Astrocyte (in vitro differentiated cells and primary cell): ENCODE results near the gene CELF4. TPM values are rescaled to one million over a fixed set of nuclear protein-coding genes. Genes with fewer than 3 reads are reported as not detected.

ENCODE experiments used
- DNase-seq: peaks from one replicate; pipeline ENCODE4 v3.0.0-alpha.2; 2010; ENCODE audit warnings: low read depth
- FAIRE-seq: peaks from 2 replicates; lab custom pipeline; 2011; peaks lifted over from hg19 to GRCh38; lab: Jason Lieb, UNC
- H2AFZ ChIP-seq: 2 replicates; pipeline ENCODE4 v1.6.0; 2012; ENCODE audit warnings: low read depth, low read length, inconsistent platforms
- H3K27ac ChIP-seq: 2 replicates; pipeline ENCODE4 v1.5.1; 2011; ENCODE audit warnings: low read depth, low read length, inconsistent platforms
- H3K27me3 ChIP-seq: 2 replicates; pipeline ENCODE4 v1.6.0; 2011; ENCODE audit warnings: low read length, inconsistent platforms; ENCODE audit not compliant: insufficient read depth
- H3K36me3 ChIP-seq: 2 replicates; pipeline ENCODE4 v1.5.1; 2011; ENCODE audit warnings: low read length, inconsistent platforms; ENCODE audit not compliant: insufficient read depth
- H3K4me1 ChIP-seq: 2 replicates; pipeline ENCODE4 v1.5.1; 2011; ENCODE audit warnings: low read length, inconsistent platforms; ENCODE audit not compliant: insufficient read depth
- H3K4me2 ChIP-seq: 2 replicates; pipeline ENCODE4 v1.6.0; 2012; ENCODE audit warnings: low read length, inconsistent platforms
- H3K4me3 ChIP-seq: 2 replicates; pipeline ENCODE4 v1.5.1; 2011; ENCODE audit warnings: low read depth, mild to moderate bottlenecking, low read length, inconsistent platforms; ENCODE audit not compliant: insufficient read depth
- H3K79me2 ChIP-seq: 2 replicates; pipeline ENCODE4 v1.6.0; 2012; ENCODE audit warnings: mild to moderate bottlenecking, low read length, inconsistent platforms; ENCODE audit not compliant: insufficient read depth
- H3K9ac ChIP-seq: 2 replicates; pipeline ENCODE4 v1.6.0; 2012; ENCODE audit warnings: mild to moderate bottlenecking, low read length, inconsistent platforms
- H3K9me3 ChIP-seq: 2 replicates; pipeline ENCODE4 v1.5.1; 2012; ENCODE audit warnings: low read depth, mild to moderate bottlenecking, low read length, inconsistent platforms; ENCODE audit not compliant: insufficient read depth
- H4K20me1 ChIP-seq: 2 replicates; pipeline ENCODE4 v1.6.0; 2012; ENCODE audit warnings: low read length, inconsistent platforms; ENCODE audit not compliant: insufficient read depth
- H3K27ac Mint-ChIP-seq: one replicate; pipeline ENCODE4 v1.8.0; 2021; ENCODE audit warnings: mild to moderate bottlenecking, mixed read lengths; ENCODE audit not compliant: unreplicated experiment
- H3K27me3 Mint-ChIP-seq: one replicate; pipeline ENCODE4 v1.8.0; 2021; ENCODE audit warnings: low read depth, mixed read lengths; ENCODE audit not compliant: unreplicated experiment
- H3K36me3 Mint-ChIP-seq: one replicate; pipeline ENCODE4 v1.8.0; 2021; ENCODE audit warnings: low read depth, mixed read lengths; ENCODE audit not compliant: unreplicated experiment
- H3K4me1 Mint-ChIP-seq: one replicate; pipeline ENCODE4 v1.8.0; 2021; ENCODE audit warnings: low read depth, mixed read lengths; ENCODE audit not compliant: unreplicated experiment
- H3K4me3 Mint-ChIP-seq: one replicate; pipeline ENCODE4 v1.8.0; 2021; ENCODE audit warnings: mild to moderate bottlenecking, moderate library complexity, mixed read lengths; ENCODE audit not compliant: unreplicated experiment
- H3K9me3 Mint-ChIP-seq: one replicate; pipeline ENCODE4 v1.8.0; 2021; ENCODE audit warnings: mild to moderate bottlenecking, mixed read lengths; ENCODE audit not compliant: unreplicated experiment
- EZH2 ChIP-seq: IDR thresholded peaks from 2 replicates; pipeline ENCODE4 v1.6.1; 2012; ENCODE audit warnings: mild to moderate bottlenecking, low read length, inconsistent platforms; ENCODE audit not compliant: insufficient read depth
- total RNA-seq: library from RNA; stranded (reverse); gene quantifications from 2 replicates; pipeline ENCODE4 v1.2.1, GENCODE V29; 2021
- TF ChIP-seq, protein P1 (sequence below): IDR thresholded peaks from 2 replicates; pipeline ENCODE4 v1.5.1; 2011; ENCODE audit warnings: low read depth, mild to moderate bottlenecking, inconsistent platforms, low read length, moderate library complexity; ENCODE audit not compliant: insufficient read depth

Gene CELF4
- total RNA-seq, 1 donor from 2014 or later, result 0.16 TPM

DNA sequence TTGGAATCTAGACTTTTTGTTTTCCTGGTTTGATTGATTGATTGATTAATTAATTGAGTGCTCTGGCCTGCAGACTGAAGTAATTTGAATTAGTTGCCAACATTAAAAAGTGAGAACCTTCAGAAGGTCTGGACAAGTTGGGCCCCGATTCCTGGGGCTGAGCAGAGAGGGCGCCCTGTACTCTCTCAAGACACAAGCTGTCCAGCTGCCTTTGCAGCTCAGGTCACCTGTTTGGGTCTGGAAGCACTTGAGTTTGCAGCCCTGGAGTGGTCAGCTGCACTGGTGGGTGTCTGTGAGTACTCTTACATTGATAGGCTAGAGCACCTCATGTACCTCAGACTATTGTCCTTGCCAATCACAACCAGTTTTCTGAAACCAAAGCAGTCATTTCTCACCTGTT lies 22.7 kb upstream of the CELF4 start:
- peaks cover 3% of the 10 kb centered on the region for H3K9me3 Mint-ChIP-seq
- H3K36me3 ChIP-seq, result no peaks in the 10 kb centered on the region
- no peaks in the 10 kb centered on the region for H3K27me3 ChIP-seq
- H3K27ac ChIP-seq, result no peak overlapping the region
- H4K20me1 ChIP-seq, result no peaks in the 10 kb centered on the region
- no peak for DNase-seq
- no peak overlapping the region for H3K4me3 Mint-ChIP-seq
- H2AFZ ChIP-seq, result no peak overlapping the region
- no peak for TF ChIP-seq EZH2
- TF ChIP-seq, protein P1, sequence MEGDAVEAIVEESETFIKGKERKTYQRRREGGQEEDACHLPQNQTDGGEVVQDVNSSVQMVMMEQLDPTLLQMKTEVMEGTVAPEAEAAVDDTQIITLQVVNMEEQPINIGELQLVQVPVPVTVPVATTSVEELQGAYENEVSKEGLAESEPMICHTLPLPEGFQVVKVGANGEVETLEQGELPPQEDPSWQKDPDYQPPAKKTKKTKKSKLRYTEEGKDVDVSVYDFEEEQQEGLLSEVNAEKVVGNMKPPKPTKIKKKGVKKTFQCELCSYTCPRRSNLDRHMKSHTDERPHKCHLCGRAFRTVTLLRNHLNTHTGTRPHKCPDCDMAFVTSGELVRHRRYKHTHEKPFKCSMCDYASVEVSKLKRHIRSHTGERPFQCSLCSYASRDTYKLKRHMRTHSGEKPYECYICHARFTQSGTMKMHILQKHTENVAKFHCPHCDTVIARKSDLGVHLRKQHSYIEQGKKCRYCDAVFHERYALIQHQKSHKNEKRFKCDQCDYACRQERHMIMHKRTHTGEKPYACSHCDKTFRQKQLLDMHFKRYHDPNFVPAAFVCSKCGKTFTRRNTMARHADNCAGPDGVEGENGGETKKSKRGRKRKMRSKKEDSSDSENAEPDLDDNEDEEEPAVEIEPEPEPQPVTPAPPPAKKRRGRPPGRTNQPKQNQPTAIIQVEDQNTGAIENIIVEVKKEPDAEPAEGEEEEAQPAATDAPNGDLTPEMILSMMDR, result no peak
- H3K4me1 ChIP-seq, result no peaks in the 10 kb centered on the region
- H3K79me2 ChIP-seq, result no peaks in the 10 kb centered on the region
- H3K4me1 Mint-ChIP-seq, result no peaks in the 10 kb centered on the region
- H3K9me3 ChIP-seq, result peaks cover 2% of the 10 kb centered on the region
- no peak overlapping the region for H3K4me2 ChIP-seq
- no peak overlapping the region for H3K27ac Mint-ChIP-seq
- H3K36me3 Mint-ChIP-seq, result no peaks in the 10 kb centered on the region
- no peak overlapping the region for H3K9ac ChIP-seq
- H3K4me3 ChIP-seq, result no peak overlapping the region
- no peak for FAIRE-seq
- peaks cover 8% of the 10 kb centered on the region for H3K27me3 Mint-ChIP-seq

DNA sequence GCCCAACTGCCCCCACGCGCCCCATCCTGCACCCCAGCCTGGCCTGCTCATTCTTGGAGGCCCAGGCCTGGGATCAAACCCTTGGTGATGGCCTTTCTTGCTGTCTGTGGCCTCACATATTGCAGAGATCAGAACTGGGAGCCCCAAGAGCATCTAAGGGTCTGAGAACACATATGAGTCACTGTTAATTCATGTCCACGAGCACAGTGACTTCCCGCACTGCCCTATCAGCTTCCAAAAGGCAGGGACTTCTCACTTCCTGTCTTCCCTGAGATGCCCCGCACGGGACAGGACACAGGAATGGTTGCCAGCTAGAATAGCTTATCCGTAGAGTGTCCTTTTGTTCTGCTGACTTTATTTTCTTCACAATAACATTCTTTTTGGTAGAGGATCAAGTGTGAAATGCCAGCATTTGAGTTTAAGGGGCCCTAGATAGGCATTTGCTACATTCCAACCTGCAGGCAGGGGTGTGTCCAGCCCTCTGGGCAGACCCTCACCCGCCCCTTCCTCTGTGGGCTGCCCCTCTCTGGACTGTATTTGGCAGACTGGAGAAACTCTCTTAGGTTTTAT lies 21.1 kb upstream of the CELF4 start:
- Histone ChIP-seq H2AFZ (no peak overlapping the region), H3K9me3 (peaks cover 2% of the 10 kb centered on the region), H3K79me2 (no peaks in the 10 kb centered on the region), H3K27ac (no peak overlapping the region), H3K27me3 (no peaks in the 10 kb centered on the region), H3K4me1 (no peaks in the 10 kb centered on the region), H3K4me2 (no peak overlapping the region), H3K9ac (no peak overlapping the region), H4K20me1 (no peaks in the 10 kb centered on the region), H3K36me3 (no peaks in the 10 kb centered on the region), H3K4me3 (no peak overlapping the region)
- H3K4me1 Mint-ChIP-seq, result no peaks in the 10 kb centered on the region
- no peaks in the 10 kb centered on the region for H3K36me3 Mint-ChIP-seq
- H3K27me3 Mint-ChIP-seq, result peaks cover 17% of the 10 kb centered on the region
- TF ChIP-seq EZH2, result no peak
- TF ChIP-seq, protein P1, result no peak
- DNase-seq, result no peak
- no peak overlapping the region for H3K27ac Mint-ChIP-seq
- FAIRE-seq, result no peak
- H3K4me3 Mint-ChIP-seq, result no peak overlapping the region
- peaks cover 3% of the 10 kb centered on the region for H3K9me3 Mint-ChIP-seq

DNA sequence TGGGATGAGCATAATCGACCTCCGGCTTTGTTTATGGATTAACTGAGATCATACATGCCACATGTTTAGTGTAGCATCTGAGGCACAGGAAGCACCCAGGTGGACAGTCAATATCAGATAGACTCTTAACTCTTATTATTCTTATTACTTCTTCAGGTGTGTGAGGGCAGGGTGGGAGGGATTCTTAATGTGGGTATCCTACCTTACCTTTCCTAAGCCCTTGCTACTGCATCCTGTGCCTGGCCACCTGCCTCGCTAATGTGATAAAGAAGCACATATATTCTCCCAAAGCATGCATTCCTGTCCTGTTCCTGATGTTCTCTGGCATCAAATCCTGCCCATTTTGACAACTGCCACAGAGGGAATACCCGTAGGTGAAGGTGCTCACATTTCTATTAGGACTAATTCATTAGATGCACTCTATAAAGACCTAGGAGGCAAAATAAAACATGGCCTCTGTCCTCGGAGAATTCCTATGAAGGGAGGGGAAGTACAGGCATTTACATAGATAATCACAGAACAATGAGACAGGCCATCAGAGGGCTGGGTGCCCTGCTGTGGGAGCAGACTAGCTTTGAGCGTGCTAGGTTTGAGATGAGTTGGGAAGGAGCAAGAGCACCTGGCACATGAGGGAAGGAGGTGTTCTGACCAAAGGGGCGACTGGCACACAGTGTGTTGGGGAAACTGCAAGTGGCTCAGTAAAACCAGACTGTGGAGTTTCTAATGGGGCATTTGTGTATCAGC lies 19.5 kb upstream of the CELF4 start:
- H3K4me3 ChIP-seq, result no peak overlapping the region
- no peak overlapping the region for H3K27ac ChIP-seq
- no peak overlapping the region for H3K4me2 ChIP-seq
- no peak overlapping the region for H3K27ac Mint-ChIP-seq
- H3K79me2 ChIP-seq, result no peaks in the 10 kb centered on the region
- DNase-seq, result no peak
- H4K20me1 ChIP-seq, result no peaks in the 10 kb centered on the region
- H3K27me3 ChIP-seq, result no peaks in the 10 kb centered on the region
- no peak overlapping the region for H3K9ac ChIP-seq
- H3K4me1 Mint-ChIP-seq, result no peaks in the 10 kb centered on the region
- H2AFZ ChIP-seq, result no peak overlapping the region
- no peaks in the 10 kb centered on the region for H3K36me3 Mint-ChIP-seq
- no peak overlapping the region for H3K4me3 Mint-ChIP-seq
- peaks cover 30% of the 10 kb centered on the region for H3K27me3 Mint-ChIP-seq
- TF ChIP-seq, protein P1, result no peak
- TF ChIP-seq EZH2, result no peak
- H3K36me3 ChIP-seq, result no peaks in the 10 kb centered on the region
- H3K9me3 Mint-ChIP-seq, result peaks cover under 1% of the 10 kb centered on the region
- no peaks in the 10 kb centered on the region for H3K4me1 ChIP-seq
- FAIRE-seq, result no peak
- H3K9me3 ChIP-seq, result peaks cover 2% of the 10 kb centered on the region
